HG02852 (cell line): ENCODE results near the gene OR7G3.

Experiments used
- ATAC-seq: cut with Tn5 transposase; IDR thresholded peaks from one replicate; pipeline ENCODE4 v1.9.1; 2021; ENCODE audit warnings: mild to moderate bottlenecking, moderate library complexity; ENCODE audit not compliant: unreplicated experiment

Gene OR7G3

DNA sequence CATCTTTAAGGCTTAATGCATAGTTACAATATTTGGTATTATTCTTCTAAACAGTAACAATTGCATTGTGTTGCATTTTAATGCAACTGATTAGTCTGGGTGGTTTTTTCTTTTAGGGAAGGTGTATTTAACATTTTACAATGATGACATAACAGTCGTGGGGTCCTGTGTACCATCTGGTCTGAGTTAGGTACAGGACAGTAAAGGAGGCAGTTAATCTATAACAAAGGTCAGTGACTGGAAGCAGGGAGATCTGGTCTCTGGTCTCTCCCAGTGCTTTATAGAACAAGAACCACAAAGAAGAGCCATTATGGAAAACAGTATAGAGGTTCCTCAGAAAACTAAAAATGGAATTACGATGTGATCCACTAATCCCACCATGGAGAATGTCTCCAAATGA lies 16.8 kb downstream of the OR7G3 start:
- no peak for ATAC-seq

DNA sequence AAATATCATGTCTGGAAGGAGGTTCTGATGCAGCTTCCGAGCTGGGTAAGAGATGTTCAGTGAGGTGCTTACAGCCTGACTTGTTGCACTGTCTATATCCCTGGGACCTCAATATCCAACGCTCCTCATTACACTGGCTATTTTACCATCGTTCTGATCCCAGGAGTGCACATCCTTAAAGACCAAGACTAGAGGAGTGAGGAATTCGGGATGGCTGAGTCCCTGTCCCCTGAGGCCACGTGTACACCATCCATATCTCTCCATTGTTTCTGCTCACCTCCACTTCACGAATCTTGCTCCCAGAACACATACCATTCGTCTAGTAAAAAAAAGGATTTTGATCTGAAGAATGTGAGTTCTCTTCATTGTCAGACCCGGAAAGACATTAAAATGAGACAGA lies 19.4 kb downstream of the OR7G3 start, which contains the start of gene OR7G2:
Gene OR7G2 (minus strand): TSS at position 101 of the 400 bp plus-strand sequence. CDS start 4,232 bp downstream, outside the sequence.
- ATAC-seq, result no peak

DNA sequence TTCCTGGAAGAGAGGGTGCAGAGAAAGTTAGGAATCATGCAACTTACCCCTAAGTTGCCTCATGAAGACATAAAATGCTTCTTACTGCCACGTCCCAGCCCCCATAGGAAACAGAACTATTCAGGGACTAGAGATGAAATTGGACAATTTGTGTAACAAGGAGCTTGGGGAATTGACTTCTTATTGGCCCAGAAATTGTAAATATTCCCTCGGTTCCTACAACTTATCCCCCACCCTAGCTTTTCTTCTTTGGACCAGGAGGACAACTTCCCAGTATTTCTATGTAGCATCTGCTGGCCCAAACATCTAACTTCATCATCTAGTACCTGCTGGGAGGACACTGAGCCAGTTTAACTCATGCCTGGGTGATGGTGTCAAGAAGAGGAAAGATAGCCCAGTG lies 40.0 kb downstream of the OR7G3 start, which contains the start of gene OR1M1:
Gene OR1M1 (plus strand): TSS at position 301 of the 400 bp plus-strand sequence. CDS start 6,184 bp downstream, outside the sequence.
- ATAC-seq, result no peak

DNA sequence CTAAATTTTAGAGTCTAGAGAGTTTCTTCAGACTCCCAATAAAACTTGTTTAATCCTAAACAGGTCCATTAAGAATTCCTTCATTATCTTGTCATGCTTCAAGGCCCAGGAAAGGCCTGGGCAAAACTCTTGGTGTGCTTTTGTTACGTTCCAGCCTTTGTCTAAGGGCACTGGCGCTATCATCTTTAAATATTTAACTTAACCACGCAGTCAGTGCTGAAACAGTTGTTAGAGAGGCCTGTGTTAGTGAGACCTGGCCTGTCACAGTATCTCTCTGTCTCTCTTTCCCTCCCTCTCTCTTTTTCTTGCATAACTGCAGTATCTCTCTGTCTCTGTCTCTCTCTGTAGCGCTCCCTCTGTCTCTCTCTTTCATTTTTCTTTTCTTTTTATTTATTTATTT lies 48.1 kb downstream of the OR7G3 start:
- no peak for ATAC-seq

DNA sequence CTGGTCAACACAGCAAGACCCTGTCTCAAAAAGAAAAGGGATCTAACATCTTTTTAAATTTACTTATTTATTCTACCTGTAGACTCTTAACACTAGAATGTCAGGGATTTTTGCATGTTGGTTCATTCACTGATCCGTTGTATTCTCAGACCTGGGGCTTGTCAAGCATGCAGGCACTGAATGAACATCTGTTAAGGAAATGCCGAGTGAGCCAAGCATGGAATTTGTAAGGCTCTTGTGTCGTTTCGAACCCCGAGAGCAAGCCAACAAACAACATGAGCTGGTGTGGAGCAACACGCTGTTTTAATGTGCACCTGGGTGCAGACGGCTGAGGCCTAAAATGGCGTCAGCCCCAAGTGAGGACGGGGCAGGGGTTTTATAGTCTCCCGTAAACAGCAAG lies 49.8 kb downstream of the OR7G3 start:
- no peak for ATAC-seq
